HEK293T (cell line): ENCODE results near the gene CNTN2.

ENCODE experiments used
- CTBP1 ChIP-seq: fragments of 450-650 bp; IDR thresholded peaks from 2 replicates; pipeline ENCODE4 v1.6.1; 2016; ENCODE audit warnings: borderline replicate concordance
- ELF4 ChIP-seq: fragments of 450-650 bp; IDR thresholded peaks from 2 replicates; pipeline ENCODE4 v1.6.1; 2017; ENCODE audit warnings: antibody characterized with exemption
- FOXA1 ChIP-seq: fragments of 450-650 bp; IDR thresholded peaks from 2 replicates; pipeline ENCODE4 v1.6.1; 2016; ENCODE audit warnings: mild to moderate bottlenecking
- FOXK2 ChIP-seq: fragments of 450-650 bp; IDR thresholded peaks from 2 replicates; pipeline ENCODE4 v1.6.1; 2016; ENCODE audit warnings: mild to moderate bottlenecking
- FOXM1 ChIP-seq: fragments of 450-650 bp; IDR thresholded peaks from 2 replicates; pipeline ENCODE4 v1.6.1; 2017; ENCODE audit warnings: mild to moderate bottlenecking, borderline replicate concordance
- LEF1 ChIP-seq: fragments of 450-650 bp; IDR thresholded peaks from 2 replicates; pipeline ENCODE4 v1.6.1; 2017; ENCODE audit warnings: mild to moderate bottlenecking, borderline replicate concordance
- PKNOX1 ChIP-seq: fragments of 450-650 bp; IDR thresholded peaks from 2 replicates; pipeline ENCODE4 v1.6.1; 2016
- SP1 ChIP-seq: fragments of 450-650 bp; IDR thresholded peaks from 2 replicates; pipeline ENCODE4 v1.6.1; 2017
- SUZ12 ChIP-seq: fragments of 450-650 bp; IDR thresholded peaks from 2 replicates; pipeline ENCODE4 v1.6.1; 2016; ENCODE audit warnings: mild to moderate bottlenecking
- ZNF384 ChIP-seq: fragments of 450-650 bp; IDR thresholded peaks from 2 replicates; pipeline ENCODE4 v1.6.1; 2016

- TF ChIP-seq LEF1 (no peak), ZNF384 (no peak), CTBP1 (no peak), FOXM1 (no peak), SUZ12 (no peak), PKNOX1 (no peak), SP1 (no peak), ELF4 (no peak), FOXA1 (no peak), FOXK2 (no peak)
Observed at GRCh38 chr1:205107327-205107726, 64.3 kb downstream of the CNTN2 start.
